Measurements from ENCODE around the gene PRRC1.

Gene PRRC1

DNA sequence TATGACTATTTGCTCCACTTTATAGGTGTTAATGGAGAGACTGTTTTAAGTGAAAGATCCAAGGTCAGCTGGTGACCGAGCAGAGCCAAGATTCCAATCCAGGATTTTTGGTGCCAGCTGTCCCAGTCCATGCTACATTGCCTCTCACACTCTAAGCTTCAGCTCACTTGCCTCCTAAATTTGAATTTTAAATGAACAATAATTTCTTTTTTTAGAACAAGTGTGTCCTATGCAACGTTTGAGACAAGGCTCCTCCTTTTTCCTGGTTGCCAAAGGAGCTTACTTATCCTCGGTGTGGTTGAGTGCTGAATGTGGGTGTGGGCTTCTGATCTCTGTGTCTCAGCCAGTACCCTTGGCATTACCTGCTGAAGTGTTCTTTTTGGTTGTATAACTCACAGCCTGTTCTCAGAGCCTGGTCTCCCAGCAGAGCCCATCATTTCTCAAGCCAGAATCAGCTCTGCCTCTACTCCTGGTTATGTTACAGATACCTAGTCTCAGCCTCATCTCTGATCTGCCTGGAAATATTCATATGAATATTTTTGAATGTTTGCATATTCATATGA is 4.0 kb upstream of the PRRC1 start:
- CTCF ChIA-PET: interaction anchor here (0.8 kb wide), 1 partner anchor 20 kb away, joined by 3 read pairs; no protein-coding TSS in a partner anchor
- TF ChIP-seq ZNF19 (tag by site-specific recombination; IDR thresholded peaks at IDR 0.05; ENCODE audit: low read depth) (no peak), ZNF169 (tag by site-specific recombination; IDR thresholded peaks at IDR 0.05) (no peak), SCRT1 (tag by site-specific recombination; IDR thresholded peaks at IDR 0.05; ENCODE audit: borderline replicate concordance) (no peak), SCRT2 (tag by site-specific recombination; IDR thresholded peaks at IDR 0.05) (no peak), TRIM28 (IDR thresholded peaks at IDR 0.05; ENCODE audit: borderline replicate concordance, low read length) (no peak), ZNF311 (tag by site-specific recombination; IDR thresholded peaks at IDR 0.05; ENCODE audit: borderline replicate concordance) (no peak), PRDM1 (tag by site-specific recombination; IDR thresholded peaks at IDR 0.05) (no peak), EGR2 (tag by site-specific recombination; IDR thresholded peaks at IDR 0.05; ENCODE audit: low read depth) (no peak), YY2 (tag by site-specific recombination; IDR thresholded peaks at IDR 0.05) (no peak), ZNF174 (tag by site-specific recombination; IDR thresholded peaks at IDR 0.05) (no peak), ZNF211 (tag by site-specific recombination; IDR thresholded peaks at IDR 0.05; ENCODE audit: low read depth) (no peak), ZNF585B (tag by site-specific recombination; IDR thresholded peaks at IDR 0.05) (no peak), ZNF670 (tag by site-specific recombination; IDR thresholded peaks at IDR 0.05; ENCODE audit: low read depth) (no peak)
- TF ChIP-seq, protein P1, sequence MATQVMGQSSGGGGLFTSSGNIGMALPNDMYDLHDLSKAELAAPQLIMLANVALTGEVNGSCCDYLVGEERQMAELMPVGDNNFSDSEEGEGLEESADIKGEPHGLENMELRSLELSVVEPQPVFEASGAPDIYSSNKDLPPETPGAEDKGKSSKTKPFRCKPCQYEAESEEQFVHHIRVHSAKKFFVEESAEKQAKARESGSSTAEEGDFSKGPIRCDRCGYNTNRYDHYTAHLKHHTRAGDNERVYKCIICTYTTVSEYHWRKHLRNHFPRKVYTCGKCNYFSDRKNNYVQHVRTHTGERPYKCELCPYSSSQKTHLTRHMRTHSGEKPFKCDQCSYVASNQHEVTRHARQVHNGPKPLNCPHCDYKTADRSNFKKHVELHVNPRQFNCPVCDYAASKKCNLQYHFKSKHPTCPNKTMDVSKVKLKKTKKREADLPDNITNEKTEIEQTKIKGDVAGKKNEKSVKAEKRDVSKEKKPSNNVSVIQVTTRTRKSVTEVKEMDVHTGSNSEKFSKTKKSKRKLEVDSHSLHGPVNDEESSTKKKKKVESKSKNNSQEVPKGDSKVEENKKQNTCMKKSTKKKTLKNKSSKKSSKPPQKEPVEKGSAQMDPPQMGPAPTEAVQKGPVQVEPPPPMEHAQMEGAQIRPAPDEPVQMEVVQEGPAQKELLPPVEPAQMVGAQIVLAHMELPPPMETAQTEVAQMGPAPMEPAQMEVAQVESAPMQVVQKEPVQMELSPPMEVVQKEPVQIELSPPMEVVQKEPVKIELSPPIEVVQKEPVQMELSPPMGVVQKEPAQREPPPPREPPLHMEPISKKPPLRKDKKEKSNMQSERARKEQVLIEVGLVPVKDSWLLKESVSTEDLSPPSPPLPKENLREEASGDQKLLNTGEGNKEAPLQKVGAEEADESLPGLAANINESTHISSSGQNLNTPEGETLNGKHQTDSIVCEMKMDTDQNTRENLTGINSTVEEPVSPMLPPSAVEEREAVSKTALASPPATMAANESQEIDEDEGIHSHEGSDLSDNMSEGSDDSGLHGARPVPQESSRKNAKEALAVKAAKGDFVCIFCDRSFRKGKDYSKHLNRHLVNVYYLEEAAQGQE (tag by site-specific recombination; IDR thresholded peaks at IDR 0.05): no peak
- TF ChIP-seq, protein P2, sequence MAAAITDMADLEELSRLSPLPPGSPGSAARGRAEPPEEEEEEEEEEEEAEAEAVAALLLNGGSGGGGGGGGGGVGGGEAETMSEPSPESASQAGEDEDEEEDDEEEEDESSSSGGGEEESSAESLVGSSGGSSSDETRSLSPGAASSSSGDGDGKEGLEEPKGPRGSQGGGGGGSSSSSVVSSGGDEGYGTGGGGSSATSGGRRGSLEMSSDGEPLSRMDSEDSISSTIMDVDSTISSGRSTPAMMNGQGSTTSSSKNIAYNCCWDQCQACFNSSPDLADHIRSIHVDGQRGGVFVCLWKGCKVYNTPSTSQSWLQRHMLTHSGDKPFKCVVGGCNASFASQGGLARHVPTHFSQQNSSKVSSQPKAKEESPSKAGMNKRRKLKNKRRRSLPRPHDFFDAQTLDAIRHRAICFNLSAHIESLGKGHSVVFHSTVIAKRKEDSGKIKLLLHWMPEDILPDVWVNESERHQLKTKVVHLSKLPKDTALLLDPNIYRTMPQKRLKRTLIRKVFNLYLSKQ (tag by site-specific recombination; IDR thresholded peaks at IDR 0.05; ENCODE audit: borderline replicate concordance): no peak
- TF ChIP-seq, protein P3, sequence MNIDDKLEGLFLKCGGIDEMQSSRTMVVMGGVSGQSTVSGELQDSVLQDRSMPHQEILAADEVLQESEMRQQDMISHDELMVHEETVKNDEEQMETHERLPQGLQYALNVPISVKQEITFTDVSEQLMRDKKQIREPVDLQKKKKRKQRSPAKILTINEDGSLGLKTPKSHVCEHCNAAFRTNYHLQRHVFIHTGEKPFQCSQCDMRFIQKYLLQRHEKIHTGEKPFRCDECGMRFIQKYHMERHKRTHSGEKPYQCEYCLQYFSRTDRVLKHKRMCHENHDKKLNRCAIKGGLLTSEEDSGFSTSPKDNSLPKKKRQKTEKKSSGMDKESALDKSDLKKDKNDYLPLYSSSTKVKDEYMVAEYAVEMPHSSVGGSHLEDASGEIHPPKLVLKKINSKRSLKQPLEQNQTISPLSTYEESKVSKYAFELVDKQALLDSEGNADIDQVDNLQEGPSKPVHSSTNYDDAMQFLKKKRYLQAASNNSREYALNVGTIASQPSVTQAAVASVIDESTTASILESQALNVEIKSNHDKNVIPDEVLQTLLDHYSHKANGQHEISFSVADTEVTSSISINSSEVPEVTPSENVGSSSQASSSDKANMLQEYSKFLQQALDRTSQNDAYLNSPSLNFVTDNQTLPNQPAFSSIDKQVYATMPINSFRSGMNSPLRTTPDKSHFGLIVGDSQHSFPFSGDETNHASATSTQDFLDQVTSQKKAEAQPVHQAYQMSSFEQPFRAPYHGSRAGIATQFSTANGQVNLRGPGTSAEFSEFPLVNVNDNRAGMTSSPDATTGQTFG (tag by site-specific recombination; IDR thresholded peaks at IDR 0.05; ENCODE audit: borderline replicate concordance): no peak
- TF ChIP-seq, protein P4, sequence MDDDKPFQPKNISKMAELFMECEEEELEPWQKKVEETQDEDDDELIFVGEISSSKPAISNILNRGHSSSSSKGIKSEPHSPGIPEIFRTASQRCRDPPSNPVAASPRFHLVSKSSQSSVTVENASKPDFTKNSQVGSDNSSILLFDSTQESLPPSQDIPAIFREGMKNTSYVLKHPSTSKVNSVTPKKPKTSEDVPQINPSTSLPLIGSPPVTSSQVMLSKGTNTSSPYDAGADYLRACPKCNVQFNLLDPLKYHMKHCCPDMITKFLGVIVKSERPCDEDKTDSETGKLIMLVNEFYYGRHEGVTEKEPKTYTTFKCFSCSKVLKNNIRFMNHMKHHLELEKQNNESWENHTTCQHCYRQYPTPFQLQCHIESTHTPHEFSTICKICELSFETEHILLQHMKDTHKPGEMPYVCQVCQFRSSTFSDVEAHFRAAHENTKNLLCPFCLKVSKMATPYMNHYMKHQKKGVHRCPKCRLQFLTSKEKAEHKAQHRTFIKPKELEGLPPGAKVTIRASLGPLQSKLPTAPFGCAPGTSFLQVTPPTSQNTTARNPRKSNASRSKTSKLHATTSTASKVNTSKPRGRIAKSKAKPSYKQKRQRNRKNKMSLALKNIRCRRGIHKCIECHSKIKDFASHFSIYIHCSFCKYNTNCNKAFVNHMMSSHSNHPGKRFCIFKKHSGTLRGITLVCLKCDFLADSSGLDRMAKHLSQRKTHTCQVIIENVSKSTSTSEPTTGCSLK (tag by site-specific recombination; IDR thresholded peaks at IDR 0.05): no peak

More for the DNA sequence above, 4.0 kb upstream of the PRRC1 start:
- Histone ChIP-seq H3K4me3 (ENCODE audit: low read depth, low read length) (no peak overlapping the region), H3K27ac (ENCODE audit: extremely low read depth, low read depth, low read length) (no peak overlapping the region), H3K36me3 (ENCODE audit: control insufficient read depth in 2 of 2, insufficient read depth in 1 of 2, low read length in 2 of 2) (no peaks in the 10 kb centered on the region), H3K9me3 (ENCODE audit: control insufficient read depth, insufficient read depth, low read depth, low read length) (no peaks in the 10 kb centered on the region), H3K4me1 (ENCODE audit: control insufficient read depth, insufficient read depth, low read length) (no peaks in the 10 kb centered on the region; the same call in 1 of the 2 replicates)
- POLR2A ChIA-PET: interaction anchor here (0.6 kb wide), 1 partner anchor 890 kb away, joined by 4 read pairs; no protein-coding TSS in a partner anchor
